Right lobe of liver (tissue), 4 donors: ENCODE results near the gene GRP.
"Not testable (repeated sequence)": the region's sequence is repeated elsewhere in the genome, so short reads cannot be mapped to it uniquely, and the experiment has no call there.

ENCODE experiments used
- POLR2A ChIP-seq: fragments of 450-650 bp; IDR thresholded peaks from one replicate; pipeline ENCODE4 v1.6.1; 2017; ENCODE audit warnings: antibody characterized with exemption, mild to moderate bottlenecking
- TF ChIP-seq, protein P1 (sequence below), 4 donors: fragments of 200-600 bp in 3 of 4; fragments of 450-650 bp in 1 of 4; IDR thresholded peaks; one replicate each; pipeline versions ENCODE4 v1.5.1 to v1.8.0; 2016 to 2022; ENCODE audit warnings: antibody characterized with exemption in 4 of 4, mild to moderate bottlenecking in 2 of 4
- donor health status: DM: no; HTN: no; CAD: no.
- donor health status: DM: no; HTN: no; CAD: no.
- donor health status: DM: no; HTN: yes; CAD: no.

DNA sequence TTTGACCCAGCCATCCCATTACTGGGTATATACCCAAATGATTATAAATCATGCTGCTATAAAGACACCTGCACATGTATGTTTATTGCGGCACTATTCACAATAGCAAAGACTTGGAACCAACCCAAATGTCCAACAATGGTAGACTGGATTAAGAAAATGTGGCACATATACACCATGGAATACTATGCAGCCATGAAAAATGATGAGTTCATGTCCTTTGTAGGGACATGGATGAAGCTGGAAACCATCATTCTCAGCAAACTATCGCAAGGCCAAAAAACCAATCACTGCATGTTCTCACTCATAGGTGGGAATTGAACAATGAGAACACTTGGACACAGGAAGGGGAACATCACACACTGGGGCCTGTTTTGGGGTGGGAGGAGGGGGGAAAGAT, 42.3 kb downstream of the GRP start:
- TF ChIP-seq, protein P1, sequence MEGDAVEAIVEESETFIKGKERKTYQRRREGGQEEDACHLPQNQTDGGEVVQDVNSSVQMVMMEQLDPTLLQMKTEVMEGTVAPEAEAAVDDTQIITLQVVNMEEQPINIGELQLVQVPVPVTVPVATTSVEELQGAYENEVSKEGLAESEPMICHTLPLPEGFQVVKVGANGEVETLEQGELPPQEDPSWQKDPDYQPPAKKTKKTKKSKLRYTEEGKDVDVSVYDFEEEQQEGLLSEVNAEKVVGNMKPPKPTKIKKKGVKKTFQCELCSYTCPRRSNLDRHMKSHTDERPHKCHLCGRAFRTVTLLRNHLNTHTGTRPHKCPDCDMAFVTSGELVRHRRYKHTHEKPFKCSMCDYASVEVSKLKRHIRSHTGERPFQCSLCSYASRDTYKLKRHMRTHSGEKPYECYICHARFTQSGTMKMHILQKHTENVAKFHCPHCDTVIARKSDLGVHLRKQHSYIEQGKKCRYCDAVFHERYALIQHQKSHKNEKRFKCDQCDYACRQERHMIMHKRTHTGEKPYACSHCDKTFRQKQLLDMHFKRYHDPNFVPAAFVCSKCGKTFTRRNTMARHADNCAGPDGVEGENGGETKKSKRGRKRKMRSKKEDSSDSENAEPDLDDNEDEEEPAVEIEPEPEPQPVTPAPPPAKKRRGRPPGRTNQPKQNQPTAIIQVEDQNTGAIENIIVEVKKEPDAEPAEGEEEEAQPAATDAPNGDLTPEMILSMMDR (IDR thresholded peaks at IDR 0.05): not testable (repeated sequence)
- TF ChIP-seq POLR2A: not testable (repeated sequence)
